ENCODE results near the gene INTS1. TPM values are rescaled to one million over a fixed set of nuclear protein-coding genes. Genes with fewer than 3 reads are reported as not detected.

INTS1 gene
- total RNA-seq, 1 experiment from 2014 or later, result 161 TPM

DNA sequence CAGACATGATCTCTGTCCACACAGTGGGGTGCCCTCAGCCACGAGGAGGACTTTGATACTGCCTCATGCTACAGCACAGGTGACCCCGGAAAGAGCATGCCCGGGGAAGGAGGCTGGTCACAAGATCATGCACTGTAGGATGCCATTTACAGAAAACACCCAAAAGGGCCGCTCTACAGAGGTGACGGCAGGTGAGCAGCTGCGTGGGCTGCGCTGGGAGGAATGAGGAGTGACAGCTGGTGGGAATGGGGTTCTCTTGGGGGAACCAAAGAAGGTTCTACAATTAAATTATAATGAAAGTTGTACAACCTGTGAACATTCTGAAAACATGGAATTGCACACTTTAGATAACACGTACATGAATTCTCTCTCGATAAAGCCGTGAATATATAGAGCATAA lies 12.0 kb downstream of the INTS1 start:
- no peaks in the 10 kb centered on the region for H3K4me1 Mint-ChIP-seq
- TF ChIP-seq ZNF396 (CRISPR knock-in tag; IDR thresholded peaks at IDR 0.05; ENCODE audit: borderline replicate concordance), result no peak
- no peak for TF ChIP-seq HMGA2 (CRISPR knock-in tag; IDR thresholded peaks at IDR 0.05)
- no peak for TF ChIP-seq ARID4B (CRISPR knock-in tag; IDR thresholded peaks at IDR 0.05; ENCODE audit: borderline replicate concordance)
- no peak for TF ChIP-seq NR3C1 (CRISPR knock-in tag; conservative IDR thresholded peaks at IDR 0.05; ENCODE audit: low read depth)
- TF ChIP-seq SMAD4 (CRISPR knock-in tag; IDR thresholded peaks at IDR 0.05), result no peak
- TF ChIP-seq RELA (CRISPR knock-in tag; IDR thresholded peaks at IDR 0.05; ENCODE audit: borderline replicate concordance), result no peak
- TF ChIP-seq, protein P1, sequence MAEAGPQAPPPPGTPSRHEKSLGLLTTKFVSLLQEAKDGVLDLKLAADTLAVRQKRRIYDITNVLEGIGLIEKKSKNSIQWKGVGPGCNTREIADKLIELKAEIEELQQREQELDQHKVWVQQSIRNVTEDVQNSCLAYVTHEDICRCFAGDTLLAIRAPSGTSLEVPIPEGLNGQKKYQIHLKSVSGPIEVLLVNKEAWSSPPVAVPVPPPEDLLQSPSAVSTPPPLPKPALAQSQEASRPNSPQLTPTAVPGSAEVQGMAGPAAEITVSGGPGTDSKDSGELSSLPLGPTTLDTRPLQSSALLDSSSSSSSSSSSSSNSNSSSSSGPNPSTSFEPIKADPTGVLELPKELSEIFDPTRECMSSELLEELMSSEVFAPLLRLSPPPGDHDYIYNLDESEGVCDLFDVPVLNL (CRISPR knock-in tag; IDR thresholded peaks at IDR 0.05; ENCODE audit: borderline replicate concordance, low read depth), result no peak
- TF ChIP-seq, protein P2, sequence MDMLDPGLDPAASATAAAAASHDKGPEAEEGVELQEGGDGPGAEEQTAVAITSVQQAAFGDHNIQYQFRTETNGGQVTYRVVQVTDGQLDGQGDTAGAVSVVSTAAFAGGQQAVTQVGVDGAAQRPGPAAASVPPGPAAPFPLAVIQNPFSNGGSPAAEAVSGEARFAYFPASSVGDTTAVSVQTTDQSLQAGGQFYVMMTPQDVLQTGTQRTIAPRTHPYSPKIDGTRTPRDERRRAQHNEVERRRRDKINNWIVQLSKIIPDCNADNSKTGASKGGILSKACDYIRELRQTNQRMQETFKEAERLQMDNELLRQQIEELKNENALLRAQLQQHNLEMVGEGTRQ (CRISPR knock-in tag; IDR thresholded peaks at IDR 0.05), result no peak
- TF ChIP-seq, protein P3, sequence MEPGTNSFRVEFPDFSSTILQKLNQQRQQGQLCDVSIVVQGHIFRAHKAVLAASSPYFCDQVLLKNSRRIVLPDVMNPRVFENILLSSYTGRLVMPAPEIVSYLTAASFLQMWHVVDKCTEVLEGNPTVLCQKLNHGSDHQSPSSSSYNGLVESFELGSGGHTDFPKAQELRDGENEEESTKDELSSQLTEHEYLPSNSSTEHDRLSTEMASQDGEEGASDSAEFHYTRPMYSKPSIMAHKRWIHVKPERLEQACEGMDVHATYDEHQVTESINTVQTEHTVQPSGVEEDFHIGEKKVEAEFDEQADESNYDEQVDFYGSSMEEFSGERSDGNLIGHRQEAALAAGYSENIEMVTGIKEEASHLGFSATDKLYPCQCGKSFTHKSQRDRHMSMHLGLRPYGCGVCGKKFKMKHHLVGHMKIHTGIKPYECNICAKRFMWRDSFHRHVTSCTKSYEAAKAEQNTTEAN (CRISPR knock-in tag; IDR thresholded peaks at IDR 0.05), result no peak
- no peak for TF ChIP-seq NFATC4 (CRISPR knock-in tag; IDR thresholded peaks at IDR 0.05)
- H3K4me3 Mint-ChIP-seq, result no peak overlapping the region
- no peaks in the 10 kb centered on the region for H3K27me3 Mint-ChIP-seq (ENCODE audit: low read depth)
- H3K36me3 Mint-ChIP-seq, result peaks cover 37% of the 10 kb centered on the region
- ChIA-PET POLR2A (no interaction called here), CTCF (no interaction called here)
- DNase-seq (ENCODE audit: low spot score), result no peak
- 0 out of 2 replicates have a peak overlapping the region, but pooled peaks have one; percentile 9 for H3K27ac Mint-ChIP-seq
- no peaks in the 10 kb centered on the region for H3K9me3 Mint-ChIP-seq
- no peak for ATAC-seq

GRCh38 chr7:1490837-1491236 lies 13.4 kb downstream of the INTS1 start:
- Mint-ChIP-seq H3K27me3 (ENCODE audit: low read depth) (no peaks in the 10 kb centered on the region), H3K27ac (peak overlapping the region; percentile 30; the same call in 1 of the 2 replicates), H3K9me3 (no peaks in the 10 kb centered on the region), H3K36me3 (peaks cover 35% of the 10 kb centered on the region), H3K4me3 (no peak overlapping the region), H3K4me1 (no peaks in the 10 kb centered on the region)
- ATAC-seq, result no peak
- no peak for DNase-seq (ENCODE audit: low spot score)
- TF ChIP-seq NFYB (CRISPR knock-in tag; conservative IDR thresholded peaks at IDR 0.05; ENCODE audit: low read depth) (no peak), GRHL2 (CRISPR knock-in tag; IDR thresholded peaks at IDR 0.05; ENCODE audit: insufficient replicate concordance, severe bottlenecking) (no peak), ATF6 (CRISPR knock-in tag; IDR thresholded peaks at IDR 0.05) (no peak), SMAD4 (CRISPR knock-in tag; IDR thresholded peaks at IDR 0.05) (no peak)
- TF ChIP-seq, protein P4, sequence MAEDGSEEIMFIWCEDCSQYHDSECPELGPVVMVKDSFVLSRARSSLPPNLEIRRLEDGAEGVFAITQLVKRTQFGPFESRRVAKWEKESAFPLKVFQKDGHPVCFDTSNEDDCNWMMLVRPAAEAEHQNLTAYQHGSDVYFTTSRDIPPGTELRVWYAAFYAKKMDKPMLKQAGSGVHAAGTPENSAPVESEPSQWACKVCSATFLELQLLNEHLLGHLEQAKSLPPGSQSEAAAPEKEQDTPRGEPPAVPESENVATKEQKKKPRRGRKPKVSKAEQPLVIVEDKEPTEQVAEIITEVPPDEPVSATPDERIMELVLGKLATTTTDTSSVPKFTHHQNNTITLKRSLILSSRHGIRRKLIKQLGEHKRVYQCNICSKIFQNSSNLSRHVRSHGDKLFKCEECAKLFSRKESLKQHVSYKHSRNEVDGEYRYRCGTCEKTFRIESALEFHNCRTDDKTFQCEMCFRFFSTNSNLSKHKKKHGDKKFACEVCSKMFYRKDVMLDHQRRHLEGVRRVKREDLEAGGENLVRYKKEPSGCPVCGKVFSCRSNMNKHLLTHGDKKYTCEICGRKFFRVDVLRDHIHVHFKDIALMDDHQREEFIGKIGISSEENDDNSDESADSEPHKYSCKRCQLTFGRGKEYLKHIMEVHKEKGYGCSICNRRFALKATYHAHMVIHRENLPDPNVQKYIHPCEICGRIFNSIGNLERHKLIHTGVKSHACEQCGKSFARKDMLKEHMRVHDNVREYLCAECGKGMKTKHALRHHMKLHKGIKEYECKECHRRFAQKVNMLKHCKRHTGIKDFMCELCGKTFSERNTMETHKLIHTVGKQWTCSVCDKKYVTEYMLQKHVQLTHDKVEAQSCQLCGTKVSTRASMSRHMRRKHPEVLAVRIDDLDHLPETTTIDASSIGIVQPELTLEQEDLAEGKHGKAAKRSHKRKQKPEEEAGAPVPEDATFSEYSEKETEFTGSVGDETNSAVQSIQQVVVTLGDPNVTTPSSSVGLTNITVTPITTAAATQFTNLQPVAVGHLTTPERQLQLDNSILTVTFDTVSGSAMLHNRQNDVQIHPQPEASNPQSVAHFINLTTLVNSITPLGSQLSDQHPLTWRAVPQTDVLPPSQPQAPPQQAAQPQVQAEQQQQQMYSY (CRISPR knock-in tag; IDR thresholded peaks at IDR 0.05), result no peak
- ChIA-PET CTCF (interaction anchor here (1.3 kb wide), 1 partner anchor 17 kb away, joined by 4 read pairs; no protein-coding TSS in a partner anchor), POLR2A (no interaction called here)
